Sigmoid colon (tissue), 4 donors: ENCODE data around the gene DES.

ENCODE experiments used
- POLR2AphosphoS5 ChIP-seq, 4 donors: sonication (generic); formaldehyde crosslinking; IDR thresholded peaks; one replicate each; pipeline ENCODE4 v1.6.1; 2017; ENCODE audit warnings: antibody characterized with exemption in 4 of 4
- TF ChIP-seq, protein P1 (sequence below), 4 experiments: fragments of 450-650 bp in 3 of 4; fragments of 200-600 bp in 1 of 4; IDR thresholded peaks; one replicate each; pipeline ENCODE4 v1.5.1; 2016 to 2019; ENCODE audit warnings: antibody characterized with exemption in 4 of 4, mild to moderate bottlenecking in 3 of 4, moderate library complexity in 2 of 4

DNA sequence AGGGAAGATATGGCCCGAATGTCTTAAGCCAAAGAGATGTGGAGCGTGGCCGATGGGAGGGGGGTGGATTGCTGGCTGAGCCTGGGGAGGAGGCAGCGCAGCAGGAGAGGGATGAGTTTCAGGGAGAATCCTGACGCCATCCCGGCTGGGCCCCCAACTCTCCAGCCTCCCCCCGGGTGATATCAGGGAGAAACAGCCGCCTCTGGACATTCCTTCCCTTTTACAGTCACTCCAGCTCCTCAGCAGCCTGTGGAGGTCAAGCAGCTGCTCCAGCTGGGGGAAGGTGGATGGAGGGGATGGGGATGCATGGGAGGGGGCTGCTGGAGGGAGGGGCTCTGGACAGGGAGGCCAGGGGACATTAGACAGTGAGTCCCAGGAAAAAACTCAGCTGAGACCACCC lies 9.5 kb upstream of the DES start:
- TF ChIP-seq, protein P1, sequence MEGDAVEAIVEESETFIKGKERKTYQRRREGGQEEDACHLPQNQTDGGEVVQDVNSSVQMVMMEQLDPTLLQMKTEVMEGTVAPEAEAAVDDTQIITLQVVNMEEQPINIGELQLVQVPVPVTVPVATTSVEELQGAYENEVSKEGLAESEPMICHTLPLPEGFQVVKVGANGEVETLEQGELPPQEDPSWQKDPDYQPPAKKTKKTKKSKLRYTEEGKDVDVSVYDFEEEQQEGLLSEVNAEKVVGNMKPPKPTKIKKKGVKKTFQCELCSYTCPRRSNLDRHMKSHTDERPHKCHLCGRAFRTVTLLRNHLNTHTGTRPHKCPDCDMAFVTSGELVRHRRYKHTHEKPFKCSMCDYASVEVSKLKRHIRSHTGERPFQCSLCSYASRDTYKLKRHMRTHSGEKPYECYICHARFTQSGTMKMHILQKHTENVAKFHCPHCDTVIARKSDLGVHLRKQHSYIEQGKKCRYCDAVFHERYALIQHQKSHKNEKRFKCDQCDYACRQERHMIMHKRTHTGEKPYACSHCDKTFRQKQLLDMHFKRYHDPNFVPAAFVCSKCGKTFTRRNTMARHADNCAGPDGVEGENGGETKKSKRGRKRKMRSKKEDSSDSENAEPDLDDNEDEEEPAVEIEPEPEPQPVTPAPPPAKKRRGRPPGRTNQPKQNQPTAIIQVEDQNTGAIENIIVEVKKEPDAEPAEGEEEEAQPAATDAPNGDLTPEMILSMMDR (IDR thresholded peaks at IDR 0.05), result no peak
- peak; percentile 56 to 83 (median 68) for TF ChIP-seq POLR2AphosphoS5 (IDR thresholded peaks at IDR 0.05)
